GM03348 (cell line): ENCODE results near the gene AKR1B15.
"Not testable (repeated sequence)": the region's sequence is repeated elsewhere in the genome, so short reads cannot be mapped to it uniquely, and the experiment has no call there.

Source experiments
- DNase-seq: peaks from one replicate; pipeline ENCODE4 v3.0.0; 2012; ENCODE audit warnings: low spot score

Gene AKR1B15

GRCh38 chr7:134563398-134563749 is 14.5 kb downstream of the AKR1B15 start:
- not testable (repeated sequence) for DNase-seq

- DNase-seq = peak; percentile 17
Observed at GRCh38 chr7:134565643-134566136, 16.8 kb downstream of the AKR1B15 start.

- DNase-seq = no peak
Observed at GRCh38 chr7:134567368-134567767, 18.5 kb downstream of the AKR1B15 start.

GRCh38 chr7:134569962-134570361 is 21.1 kb downstream of the AKR1B15 start:
- DNase-seq = not testable (repeated sequence)

GRCh38 chr7:134571101-134571500 is 22.2 kb downstream of the AKR1B15 start:
- no peak for DNase-seq

GRCh38 chr7:134571746-134572461 is 23.0 kb downstream of the AKR1B15 start:
- no peak for DNase-seq

GRCh38 chr7:134574322-134574721 is 25.4 kb downstream of the AKR1B15 start:
- no peak for DNase-seq

GRCh38 chr7:134584290-134584689 is 35.4 kb downstream of the AKR1B15 start:
- no peak for DNase-seq

GRCh38 chr7:134585897-134586296 is 37.0 kb downstream of the AKR1B15 start:
- DNase-seq = no peak

GRCh38 chr7:134587750-134588149 is 38.8 kb downstream of the AKR1B15 start:
- DNase-seq = no peak

GRCh38 chr7:134589491-134589941 is 40.6 kb downstream of the AKR1B15 start:
- DNase-seq = no peak

GRCh38 chr7:134593530-134594392 is 44.9 kb downstream of the AKR1B15 start:
- peak; percentile 69 for DNase-seq

GRCh38 chr7:134594877-134595276 is 46.0 kb downstream of the AKR1B15 start:
- no peak for DNase-seq

GRCh38 chr7:134599371-134599770 is 50.5 kb downstream of the AKR1B15 start:
- DNase-seq = no peak

- no peak for DNase-seq
Observed at GRCh38 chr7:134601459-134601858, 52.5 kb downstream of the AKR1B15 start.

GRCh38 chr7:134602881-134603451 is 54.1 kb downstream of the AKR1B15 start:
- peak; percentile 38 for DNase-seq

- DNase-seq = peak; percentile 74
Observed at GRCh38 chr7:134605978-134606923, 57.3 kb downstream of the AKR1B15 start.

- DNase-seq = no peak
Observed at GRCh38 chr7:134611611-134612151, 62.8 kb downstream of the AKR1B15 start.

GRCh38 chr7:134612197-134612596 is 63.3 kb downstream of the AKR1B15 start:
- no peak for DNase-seq

GRCh38 chr7:134613623-134614347 is 64.9 kb downstream of the AKR1B15 start:
- peak; percentile 83 for DNase-seq

- DNase-seq = no peak
Observed at GRCh38 chr7:134616611-134617010, 67.7 kb downstream of the AKR1B15 start.
